GM21529 (cell line): ENCODE measurements around the gene UPK3A.
"Not testable (repeated sequence)": the region's sequence is repeated elsewhere in the genome, so short reads cannot be mapped to it uniquely, and the experiment has no call there.

Experiments
- ATAC-seq: cut with Tn5 transposase; IDR thresholded peaks from one replicate; pipeline ENCODE4 v1.9.1; 2021; ENCODE audit not compliant: unreplicated experiment

Gene UPK3A

DNA sequence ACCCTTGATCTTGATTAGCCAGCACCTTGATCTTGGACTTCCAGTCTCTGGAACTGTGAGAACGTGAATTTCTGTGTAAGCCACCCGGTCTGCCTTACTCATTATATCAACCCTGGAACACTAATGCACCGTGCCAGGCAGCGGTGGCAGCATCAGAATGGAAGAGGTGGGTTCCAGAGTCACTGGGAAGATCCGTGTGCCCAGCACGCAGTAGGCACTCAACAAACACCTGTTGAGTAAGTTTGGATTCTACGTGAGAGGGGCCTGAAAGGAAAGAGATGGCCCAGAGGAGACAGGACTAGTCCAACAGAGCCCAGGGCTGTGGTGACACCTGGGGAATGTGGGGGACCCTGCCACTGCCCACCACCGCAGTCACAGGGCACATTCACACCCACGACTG lies 6.6 kb upstream of the UPK3A start:
- ATAC-seq, result no peak

DNA sequence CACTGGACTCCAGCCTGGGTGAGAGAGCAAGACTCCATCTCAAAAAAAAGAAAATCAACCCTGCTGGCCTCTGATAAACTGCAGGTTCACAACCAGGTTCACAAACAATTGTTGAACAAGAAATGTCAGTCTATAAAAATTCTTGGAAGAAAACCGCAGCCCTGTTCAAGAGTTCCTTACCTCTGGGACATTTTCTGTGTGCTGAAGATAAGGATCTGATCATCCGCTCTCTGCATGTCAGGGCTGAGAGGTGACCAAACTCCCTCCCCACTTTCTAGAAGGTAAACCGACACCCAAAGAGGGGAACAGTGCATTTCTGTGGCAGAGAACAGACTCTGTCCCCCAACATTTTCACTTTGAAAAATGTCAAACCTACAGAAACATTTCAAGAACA lies 4.2 kb upstream of the UPK3A start:
- ATAC-seq, result no peak

DNA sequence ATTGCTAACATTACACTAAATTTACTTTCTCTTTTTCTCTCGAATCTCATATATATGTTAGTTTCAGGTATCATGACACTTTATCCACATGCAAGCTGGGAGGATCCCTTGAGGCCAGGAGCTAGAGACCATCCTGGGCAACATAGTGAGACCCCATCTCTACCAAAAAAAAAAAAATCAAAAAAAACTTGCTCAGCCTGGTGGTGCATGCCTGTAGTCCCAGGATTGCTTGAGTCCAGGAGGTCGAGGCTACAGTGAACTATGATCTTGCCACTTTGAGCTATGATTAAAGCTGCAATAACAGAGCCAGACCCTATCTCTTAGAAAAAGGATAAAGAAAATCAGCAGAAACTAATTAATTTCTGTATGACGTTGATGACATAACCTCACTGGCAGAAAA lies 3.7 kb upstream of the UPK3A start:
- ATAC-seq, result no peak

DNA sequence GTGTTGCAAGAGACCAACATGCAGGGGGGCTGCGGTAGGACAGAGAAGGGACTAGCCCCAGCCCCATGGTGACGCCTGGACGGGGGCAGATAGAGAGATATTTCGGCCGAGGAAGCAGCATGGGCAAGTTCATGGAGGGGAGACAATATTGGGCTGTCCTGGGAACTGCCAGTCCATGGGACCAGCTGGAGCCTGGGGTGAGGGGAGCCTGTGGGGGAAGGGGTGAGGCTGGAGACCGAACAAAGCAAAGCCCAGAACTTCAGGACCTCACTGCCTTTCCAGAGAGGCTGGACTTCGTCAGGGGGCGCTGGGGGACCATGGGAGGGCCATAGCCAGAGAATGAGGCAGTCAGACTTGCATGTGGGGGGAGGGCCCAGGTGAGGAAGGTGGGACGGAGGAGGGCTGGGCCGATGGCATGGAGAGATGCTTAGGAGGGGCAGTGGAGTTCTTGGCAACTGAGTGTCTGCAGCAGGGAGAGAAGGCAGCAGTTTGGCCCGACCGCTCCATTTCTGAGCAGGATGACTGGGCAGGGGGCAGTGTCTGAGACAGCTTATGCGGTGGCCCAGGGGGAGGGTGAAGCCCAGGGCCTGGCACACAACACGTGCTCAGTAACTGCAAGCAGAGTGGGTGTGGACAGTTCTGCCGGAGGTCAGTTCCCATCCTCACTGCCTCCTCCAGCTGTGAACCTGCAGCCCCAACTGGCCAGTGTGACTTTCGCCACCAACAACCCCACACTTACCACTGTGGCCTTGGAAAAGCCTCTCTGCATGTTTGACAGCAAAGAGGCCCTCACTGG lies 712 bp downstream of the UPK3A start:
- ATAC-seq, result no peak

DNA sequence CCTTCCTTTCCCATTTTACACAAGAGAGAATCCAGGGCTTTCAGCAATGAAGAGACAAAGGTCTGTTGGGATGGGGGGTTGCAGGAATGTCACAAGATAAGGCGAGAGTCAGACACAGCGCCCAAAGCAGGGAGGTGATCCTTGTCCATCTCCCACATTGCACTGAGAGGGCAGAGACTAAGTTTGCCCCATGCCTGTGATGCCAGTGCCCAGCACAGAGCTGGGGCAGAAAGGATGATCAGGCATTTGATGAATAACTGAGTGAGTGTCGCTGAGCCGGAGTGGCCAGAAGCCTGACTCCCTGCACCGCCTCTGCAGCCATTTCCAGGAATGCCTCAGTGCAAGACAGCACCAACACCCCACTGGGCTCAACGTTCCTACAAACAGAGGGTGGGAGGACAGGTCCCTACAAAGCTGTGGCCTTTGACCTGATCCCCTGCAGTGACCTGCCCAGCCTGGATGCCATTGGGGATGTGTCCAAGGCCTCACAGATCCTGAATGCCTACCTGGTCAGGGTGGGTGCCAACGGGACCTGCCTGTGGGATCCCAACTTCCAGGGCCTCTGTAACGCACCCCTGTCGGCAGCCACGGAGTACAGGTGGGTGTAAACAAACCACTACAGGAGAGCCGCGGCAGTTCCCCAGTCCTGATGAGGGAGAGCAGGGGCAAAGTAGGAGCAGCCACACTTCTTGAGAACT lies 2.3 kb downstream of the UPK3A start:
- no peak for ATAC-seq

DNA sequence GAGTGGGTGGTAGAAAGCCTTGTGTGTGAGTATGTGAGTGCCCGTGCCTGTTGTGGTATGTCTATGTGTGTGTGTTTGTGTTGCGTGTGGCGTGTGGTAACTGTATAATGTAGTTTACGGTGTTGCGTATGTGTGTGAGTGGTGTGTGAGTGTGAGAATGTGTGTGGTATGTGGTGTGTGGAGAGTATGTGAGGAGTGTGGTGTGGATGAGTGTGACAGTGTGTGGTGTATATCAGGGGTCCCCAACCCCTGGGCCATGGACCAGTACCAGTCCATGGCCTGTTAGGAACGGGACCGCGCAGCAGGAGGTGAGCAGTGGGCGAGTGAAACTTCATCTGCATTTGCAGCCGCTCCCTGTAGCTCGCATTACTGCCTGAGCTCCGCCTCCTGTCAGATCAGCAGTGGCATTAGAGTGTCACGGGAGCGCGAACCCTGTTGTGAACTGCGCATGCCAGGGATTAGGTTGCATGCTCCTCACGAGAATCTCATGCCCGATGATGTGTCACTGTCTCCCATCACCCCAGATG lies 5.7 kb downstream of the UPK3A start:
- no peak for ATAC-seq

DNA sequence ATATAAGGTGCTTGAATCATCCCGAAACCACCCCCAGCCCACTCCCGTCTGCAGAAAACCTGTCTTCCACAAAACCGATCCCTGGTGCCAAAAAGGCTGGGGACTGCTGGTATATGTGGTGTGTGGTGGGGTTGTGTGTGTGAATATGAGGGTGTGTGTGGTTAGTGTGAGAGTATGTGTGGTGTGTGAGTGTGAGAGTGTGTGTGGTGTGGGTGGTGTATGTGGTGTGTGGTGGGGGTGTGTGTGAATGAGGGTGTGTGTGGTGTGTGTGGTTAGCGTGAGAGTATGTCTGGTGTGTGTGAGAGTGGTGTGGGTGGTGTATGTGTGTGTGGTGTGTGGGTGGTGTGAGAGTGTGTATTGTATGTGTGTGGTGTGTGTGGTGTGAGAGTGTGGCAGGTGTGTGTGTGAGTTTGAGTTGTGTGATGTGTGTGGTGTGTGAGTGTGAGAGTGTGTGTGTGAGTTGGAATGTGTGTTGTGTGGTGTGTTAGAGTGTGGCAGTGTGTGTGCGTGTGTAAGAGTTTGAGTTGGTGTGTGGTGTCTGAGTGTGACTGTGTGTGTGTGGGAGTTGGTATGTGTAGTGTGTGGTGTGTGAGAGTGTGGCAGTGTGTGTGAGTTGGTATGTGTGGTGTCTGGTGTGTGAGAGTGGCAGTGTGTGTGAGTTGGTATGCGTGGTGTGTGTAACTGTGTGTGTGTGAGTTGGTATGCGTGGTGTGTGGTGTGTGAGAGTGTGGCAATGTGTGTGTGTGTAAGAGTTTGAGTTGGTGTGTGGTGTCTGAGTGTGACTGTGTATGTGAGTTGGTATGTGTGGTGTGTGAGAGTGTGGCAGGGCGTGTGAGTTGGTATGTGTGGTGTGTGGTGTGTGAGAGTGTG lies 6.5 kb downstream of the UPK3A start:
- no peak for ATAC-seq

DNA sequence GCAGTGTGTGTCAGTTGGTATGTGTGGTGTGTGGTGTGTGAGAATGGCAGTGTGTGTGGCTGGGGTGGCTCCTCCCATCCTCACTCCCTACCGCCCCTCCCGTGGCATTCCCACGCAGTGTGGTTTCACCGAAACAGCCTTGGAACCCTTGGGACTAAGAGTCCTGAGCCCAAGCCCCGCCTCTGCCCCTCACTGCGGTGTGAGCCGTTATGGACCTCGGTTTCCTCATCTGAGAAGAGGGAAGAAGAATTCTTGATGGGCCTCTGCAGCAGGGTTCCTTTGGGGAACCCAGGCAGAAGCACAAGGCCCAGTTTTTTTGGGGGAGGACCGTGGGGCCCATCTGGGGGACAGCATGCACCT lies 7.2 kb downstream of the UPK3A start:
- ATAC-seq, result no peak

DNA sequence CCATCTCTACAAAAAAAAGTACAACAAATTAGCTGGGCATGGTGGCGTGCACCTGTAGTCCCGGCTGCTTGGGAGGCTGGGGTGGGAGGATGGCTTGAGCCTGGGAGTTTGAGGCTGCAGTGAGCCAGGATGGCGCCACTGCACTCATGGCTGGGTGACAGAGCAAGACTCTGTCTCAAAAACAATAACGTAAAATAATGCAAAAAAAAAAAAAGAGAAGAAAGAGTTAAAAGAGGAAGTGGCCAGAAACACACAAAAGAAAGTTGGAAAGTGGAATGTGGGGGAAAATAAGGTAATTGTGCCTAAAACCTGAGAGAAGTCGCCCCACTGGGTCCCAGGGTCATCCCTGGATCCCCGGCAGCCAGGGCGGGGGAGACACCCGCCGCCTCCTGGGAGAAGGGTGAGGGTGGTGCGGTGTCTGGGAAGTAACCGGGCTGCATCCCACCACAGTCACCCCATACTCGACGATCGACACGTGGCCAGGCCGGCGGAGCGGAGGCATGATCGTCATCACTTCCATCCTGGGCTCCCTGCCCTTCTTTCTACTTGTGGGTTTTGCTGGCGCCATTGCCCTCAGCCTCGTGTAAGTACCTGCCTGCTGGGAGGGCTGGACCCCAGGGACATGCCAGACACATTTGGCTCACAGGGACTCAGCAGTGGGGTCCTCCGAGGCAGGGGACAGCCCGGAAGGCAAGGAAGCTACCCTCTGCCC lies 8.1 kb downstream of the UPK3A start:
- no peak for ATAC-seq

DNA sequence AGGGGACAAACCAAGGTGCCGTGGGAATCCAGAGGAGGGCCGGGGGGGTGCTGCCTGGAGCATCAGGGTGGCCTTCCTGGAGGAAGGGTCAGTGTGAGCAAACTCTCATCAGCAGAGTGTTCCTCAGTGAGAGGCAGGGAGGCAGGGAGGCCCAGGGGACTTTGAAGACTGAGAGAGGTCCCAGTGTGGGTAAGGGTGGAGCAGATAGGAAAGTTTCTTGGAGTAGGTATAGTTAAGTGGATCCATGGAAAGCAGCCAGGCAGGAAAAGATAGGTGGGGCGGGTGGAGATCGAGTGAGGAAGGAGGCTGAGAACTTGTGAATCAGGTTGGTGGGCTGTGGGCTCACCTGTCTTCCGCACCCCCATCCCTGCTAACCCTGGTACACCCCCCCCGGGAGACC lies 9.3 kb downstream of the UPK3A start:
- no peak for ATAC-seq

DNA sequence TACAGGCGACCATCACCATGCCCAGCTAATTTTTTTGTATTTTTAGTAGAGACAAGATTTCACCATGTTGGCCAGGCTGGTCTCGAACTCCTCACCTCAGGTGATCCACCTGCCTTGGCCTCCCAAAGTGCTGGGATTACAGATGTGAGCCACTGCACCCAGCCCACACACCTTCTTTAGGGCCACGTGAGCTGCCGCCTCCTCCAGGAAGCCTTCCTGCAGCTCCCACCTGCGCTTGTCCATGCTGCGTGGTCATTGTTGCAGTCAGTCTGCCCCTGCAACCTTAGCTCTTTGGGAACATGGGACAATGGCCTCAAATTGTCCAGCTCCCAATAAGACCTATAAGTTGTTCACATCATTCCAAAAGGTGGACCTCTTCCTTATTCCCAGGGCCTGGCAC lies 10.3 kb downstream of the UPK3A start:
- not testable (repeated sequence) for ATAC-seq

DNA sequence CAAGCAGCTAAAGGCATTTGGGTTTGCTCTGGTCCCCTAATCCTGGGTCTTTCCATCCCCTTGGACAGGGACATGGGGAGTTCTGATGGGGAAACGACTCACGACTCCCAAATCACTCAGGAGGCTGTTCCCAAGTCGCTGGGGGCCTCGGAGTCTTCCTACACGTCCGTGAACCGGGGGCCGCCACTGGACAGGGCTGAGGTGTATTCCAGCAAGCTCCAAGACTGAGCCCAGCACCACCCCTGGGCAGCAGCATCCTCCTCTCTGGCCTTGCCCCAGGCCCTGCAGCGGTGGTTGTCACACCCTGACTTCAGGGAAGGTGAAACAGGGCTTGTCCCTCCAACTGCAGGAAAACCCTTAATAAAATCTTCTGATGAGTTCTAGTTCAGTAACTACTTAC lies 10.7 kb downstream of the UPK3A start:
- no peak for ATAC-seq

DNA sequence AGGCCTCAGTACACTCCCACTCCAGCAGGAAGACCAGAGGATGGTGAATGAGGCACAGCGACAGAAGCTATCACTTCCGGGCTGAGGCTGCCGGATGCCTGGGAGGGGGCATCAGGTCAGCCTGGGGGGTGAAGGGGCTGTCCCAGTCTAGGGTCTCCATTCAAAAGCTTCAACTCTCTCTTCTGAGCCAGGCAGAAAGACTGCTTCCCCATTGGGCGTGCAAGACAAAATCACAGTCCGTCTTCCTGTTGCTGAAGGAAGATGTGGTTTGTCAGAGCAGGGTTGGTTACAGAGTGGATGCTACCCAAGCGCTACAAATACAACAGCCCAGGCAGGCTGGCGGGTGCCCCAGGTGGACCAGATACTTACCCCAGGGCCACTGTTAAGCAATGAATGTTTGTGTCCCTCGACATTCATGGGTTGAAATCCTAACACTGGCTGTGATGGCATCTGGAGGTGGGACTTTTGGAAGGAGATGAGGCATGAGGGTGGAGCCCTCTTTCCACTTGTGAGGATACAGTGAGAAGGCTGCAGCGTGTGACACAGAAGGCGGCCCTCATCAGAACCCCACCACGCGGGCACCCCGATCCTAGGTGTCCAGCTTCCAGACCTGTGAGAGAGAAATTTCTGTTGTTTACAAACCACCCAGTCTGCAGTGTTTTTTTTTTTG lies 12.0 kb downstream of the UPK3A start:
- ATAC-seq, result no peak

DNA sequence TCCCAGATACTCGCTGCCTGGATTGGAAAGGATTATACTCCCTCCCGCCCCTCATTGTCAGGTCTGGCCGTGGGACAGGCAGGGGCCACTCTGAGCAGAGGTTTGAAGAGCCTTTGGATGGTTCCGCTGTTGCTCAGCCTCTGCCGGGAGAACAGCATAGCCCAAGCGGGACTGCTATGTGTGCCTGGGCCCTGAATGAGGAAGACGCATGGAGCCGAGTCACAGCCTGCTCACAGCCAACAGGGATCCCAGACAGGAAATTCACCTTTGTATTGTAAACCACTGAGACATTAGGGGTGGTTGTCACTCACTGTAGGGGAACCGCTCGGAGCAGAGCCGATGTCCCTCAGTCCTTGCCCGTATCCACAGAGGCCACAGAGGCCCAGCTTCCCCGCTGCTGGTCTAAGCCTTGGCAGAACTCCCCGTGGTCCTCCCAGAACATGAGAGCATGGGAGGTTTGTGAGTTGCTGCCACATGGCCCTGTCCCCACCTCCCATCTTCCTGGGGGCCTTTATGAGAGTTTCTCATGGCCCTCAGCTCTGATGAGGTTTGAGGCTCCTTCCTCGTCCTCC lies 14.3 kb downstream of the UPK3A start:
- ATAC-seq, result no peak

DNA sequence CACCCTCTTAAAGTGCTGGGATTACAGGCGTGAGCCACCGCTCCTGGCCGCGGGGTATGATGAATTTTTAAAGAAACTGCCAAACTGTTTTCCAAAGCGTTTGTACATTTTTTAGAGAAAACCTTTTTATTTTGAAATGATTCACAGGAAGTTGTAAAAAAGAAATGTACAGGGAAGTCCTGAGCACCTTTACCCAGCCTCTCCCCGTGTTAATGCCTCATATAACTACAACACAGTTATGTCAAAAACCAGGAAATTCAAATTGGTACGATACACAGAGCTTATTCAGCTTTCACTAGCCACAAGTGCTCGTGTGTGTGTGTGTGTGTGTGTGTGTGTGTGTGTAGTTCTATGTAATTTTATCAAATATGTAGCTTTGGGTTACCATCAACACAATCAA lies 18.0 kb downstream of the UPK3A start:
- ATAC-seq, result no peak

DNA sequence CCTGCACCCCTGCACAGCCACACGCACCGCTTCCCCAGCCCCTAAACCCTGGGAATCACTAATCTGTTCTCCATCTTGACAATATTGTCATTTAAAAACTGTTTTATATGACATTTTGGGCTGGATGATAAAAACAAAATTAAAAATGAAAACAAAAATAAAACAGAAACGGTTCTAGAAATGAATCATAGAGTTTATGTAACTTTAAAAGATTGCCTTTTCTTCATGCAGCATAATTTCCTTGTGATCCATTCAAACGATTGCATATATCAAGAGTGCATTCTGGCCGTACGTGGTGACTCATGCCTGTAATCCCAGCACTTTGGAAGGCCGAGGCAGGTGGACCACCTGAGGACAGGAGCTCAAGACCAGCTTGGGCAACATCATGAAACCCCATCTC lies 18.4 kb downstream of the UPK3A start:
- ATAC-seq, result no peak

DNA sequence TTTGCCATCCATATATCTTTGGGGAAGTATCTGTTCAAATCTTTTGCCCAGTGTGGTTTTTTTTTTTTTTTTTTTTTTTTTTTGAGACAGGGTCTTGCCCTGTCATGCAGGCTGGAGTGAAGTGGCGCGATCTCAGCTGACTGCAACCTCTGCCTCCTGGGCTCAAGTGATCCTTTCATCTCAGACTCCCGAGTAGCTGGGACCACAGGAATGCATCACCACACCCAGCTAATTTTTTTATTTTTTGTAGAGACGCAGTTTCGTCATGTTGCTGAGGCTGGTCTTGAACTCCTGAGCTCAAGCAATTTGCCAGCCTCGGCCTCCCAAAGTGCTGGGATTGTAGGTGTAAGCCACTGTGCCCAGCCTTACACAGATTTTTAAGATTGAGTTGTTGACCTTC lies 20.2 kb downstream of the UPK3A start:
- no peak for ATAC-seq

DNA sequence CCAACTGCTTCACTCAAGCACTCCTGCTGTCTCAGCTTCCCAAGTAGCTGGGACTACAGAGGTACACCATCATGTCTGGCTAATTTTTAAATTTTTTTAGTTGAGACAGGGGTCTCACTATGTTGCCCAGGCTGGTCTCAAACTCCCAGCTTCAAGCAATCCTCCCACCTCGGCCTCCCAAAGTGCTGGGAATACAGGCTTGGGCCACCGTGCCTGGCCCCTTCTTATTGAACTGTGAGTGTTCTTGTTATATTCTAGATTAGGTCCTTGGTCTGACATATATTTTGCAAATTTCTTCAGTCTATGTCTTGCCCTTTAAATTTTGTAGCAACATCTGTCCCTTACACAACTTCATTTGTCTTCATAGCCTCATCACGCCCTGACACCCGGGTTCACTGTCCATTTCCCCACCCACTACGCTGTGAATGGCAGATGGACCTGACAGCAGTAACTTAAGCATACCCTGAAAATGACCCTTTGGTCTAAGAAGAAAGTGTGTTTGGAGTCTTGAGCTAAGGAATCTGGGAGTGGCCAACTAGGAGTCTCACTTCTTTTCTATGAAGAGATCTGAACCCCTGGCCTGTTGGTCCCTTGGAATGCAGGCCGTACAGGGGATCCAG lies 20.8 kb downstream of the UPK3A start:
- no peak for ATAC-seq

DNA sequence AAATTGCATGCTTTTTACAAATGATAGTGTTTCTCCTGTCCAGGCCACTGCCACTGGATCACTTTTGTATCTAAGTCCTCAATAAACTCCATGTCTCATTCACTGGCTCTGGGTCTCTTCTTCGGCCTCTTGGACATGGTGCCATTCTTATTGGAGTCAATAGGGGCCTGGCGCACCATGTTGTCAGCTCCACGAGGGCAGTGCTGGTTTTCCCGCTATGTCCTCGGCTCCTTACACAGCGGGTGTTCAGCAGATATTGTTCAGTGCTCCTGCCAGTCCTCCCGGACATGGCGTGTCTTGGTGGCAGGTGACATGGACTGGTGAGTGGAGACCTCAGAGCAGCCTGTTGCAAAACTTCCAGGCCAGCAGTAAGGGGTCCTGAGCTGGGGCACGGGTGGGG lies 21.4 kb downstream of the UPK3A start:
- no peak for ATAC-seq
